Suppressor macrophage treated with lipopolysaccharide for 4 hours (primary cell): ENCODE results near the gene HCAR1.
"Not testable (repeated sequence)": the region's sequence is repeated elsewhere in the genome, so short reads cannot be mapped to it uniquely, and the experiment has no call there.

ENCODE experiments used
- DNase-seq: peaks from one replicate; pipeline ENCODE4 v3.0.0-alpha.2; 2020

The HCAR1 gene

DNA sequence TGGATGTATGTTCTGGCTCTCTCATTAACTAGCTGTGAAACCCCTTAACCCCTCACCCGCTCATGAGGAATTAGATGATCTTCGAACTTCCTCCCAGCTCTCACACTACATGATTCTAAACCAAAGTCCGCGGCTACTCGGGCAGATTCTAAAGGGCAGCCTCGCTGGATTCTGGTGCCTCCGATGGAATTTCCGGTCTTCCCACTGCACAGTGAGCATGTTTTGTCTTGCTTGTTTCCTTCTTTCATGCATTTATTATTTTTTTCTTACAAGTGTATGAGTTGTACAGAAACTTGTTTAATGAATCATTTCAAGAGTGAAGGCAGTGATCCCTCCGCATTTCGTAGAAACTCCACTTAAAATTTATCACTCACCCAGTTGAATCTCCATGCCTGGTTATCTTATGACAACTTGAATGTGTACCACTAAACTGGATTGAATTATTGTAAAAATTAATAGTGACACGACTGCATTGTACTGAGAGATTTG is 9.5 kb downstream of the HCAR1 start:
- no peak for DNase-seq

- peak; percentile 90 for DNase-seq
Observed at GRCh38 chr12:122716658-122717057, 14.0 kb downstream of the HCAR1 start, which contains the start of gene HCAR3. Gene HCAR3, minus strand, starts transcription at chr12:122716811. Its CDS starts 74 bp downstream, at chr12:122716737.

DNA sequence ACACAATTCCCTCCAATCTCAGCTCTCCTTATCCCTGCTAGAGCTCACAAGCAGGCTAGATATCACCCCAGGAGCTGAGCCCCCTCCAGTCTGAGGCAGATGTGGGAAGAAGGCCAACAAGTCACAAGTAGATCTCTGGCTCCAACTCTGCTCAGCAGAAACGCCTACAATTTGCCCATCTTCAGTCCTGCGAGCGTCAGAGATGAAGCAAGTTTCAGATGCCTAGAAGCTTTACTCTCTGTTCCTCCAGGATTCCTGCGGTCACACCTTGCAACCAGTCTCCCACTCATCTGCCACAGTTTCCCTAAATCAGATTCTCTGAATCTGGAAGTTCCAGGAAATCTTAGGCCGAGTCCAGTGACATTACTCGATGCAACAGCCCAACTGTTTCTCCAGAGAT is 15.4 kb downstream of the HCAR1 start:
- not testable (repeated sequence) for DNase-seq

DNA sequence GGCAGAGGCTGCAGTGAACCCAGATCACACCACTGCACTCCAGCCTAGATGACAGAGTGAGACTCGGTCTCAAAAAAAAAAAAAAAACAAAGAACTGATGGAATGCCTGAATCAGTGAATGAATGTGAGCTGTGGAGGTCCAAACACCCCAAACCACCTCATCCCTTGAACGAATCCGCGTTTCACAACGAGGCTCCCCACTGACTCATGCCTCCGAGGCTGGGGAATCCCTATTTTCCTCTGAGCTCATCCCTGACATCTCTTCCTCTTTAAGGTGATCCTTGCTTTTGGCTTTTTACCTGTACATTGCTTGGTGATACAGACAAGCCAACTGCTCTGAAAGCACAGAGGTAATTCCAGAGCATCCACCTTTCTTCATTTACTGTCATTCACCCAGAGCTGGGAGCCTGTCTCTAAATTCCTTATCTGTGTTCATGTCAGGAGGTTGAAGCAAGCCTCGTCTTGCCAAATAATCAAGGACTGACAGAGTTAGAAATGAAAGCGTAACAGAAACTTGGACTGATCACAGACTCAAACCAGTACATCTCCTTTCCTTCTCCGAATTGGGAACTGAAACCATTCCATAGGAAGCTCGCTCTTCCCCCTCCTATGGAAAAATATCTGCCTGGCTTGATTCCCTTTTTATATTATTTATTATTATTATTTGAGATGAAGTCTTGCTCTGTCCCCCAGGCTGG is 17.0 kb downstream of the HCAR1 start:
- not testable (repeated sequence) for DNase-seq

DNA sequence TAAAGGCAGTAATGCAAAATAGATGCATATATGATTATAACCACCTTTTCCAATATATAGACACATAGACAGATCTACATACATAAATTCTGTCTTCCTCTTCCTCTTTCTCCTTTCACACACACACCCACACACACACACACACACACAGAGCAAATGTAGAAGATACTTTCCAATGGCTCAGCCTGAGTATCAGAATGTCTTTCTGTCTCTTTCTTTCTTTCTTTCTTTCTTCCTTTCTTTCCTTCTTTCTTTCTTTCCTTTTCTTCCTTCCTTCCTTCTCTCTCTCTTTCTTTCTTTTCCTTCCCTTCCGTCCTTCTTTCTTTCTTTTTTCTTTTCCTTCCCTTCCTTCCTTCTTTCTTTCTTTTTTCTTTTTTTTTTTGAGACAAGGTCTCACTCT is 19.4 kb downstream of the HCAR1 start:
- peak; percentile 66 for DNase-seq

- not testable (repeated sequence) for DNase-seq
Observed at GRCh38 chr12:122710341-122710740, 20.3 kb downstream of the HCAR1 start.

GRCh38 chr12:122709287-122709686 is 21.4 kb downstream of the HCAR1 start:
- DNase-seq, result not testable (repeated sequence)

- not testable (repeated sequence) for DNase-seq
Observed at GRCh38 chr12:122703841-122704240, 26.8 kb downstream of the HCAR1 start.

- DNase-seq, result peak; percentile 87
Observed at GRCh38 chr12:122702890-122703611, 27.6 kb downstream of the HCAR1 start, which contains the start of gene HCAR2. Gene HCAR2, minus strand, starts transcription at chr12:122703357. Its CDS starts 74 bp downstream, at chr12:122703283.

- not testable (repeated sequence) for DNase-seq
Observed at GRCh38 chr12:122701481-122701880, 29.2 kb downstream of the HCAR1 start.

GRCh38 chr12:122700038-122700710 is 30.5 kb downstream of the HCAR1 start:
- not testable (repeated sequence) for DNase-seq

DNA sequence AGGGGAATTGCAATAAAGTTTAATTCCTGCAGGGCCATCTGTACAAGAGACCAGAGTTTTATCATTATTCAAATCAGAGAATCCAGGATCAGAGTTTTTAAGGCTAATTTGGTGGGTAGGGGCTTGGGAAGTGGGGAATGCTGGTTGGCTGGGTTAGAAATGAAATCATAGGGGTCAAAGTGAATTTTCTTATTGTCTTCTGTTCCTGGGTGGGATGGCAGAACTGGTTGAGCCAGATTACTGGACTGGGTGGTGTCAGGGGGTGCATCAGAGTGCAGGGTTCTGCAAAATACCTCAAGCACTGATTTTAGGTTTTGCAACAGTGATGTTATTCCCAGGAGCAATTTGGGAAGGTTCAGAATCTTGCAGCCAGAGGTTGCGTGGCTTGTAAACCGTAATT is 33.7 kb downstream of the HCAR1 start:
- DNase-seq, result not testable (repeated sequence)

DNA sequence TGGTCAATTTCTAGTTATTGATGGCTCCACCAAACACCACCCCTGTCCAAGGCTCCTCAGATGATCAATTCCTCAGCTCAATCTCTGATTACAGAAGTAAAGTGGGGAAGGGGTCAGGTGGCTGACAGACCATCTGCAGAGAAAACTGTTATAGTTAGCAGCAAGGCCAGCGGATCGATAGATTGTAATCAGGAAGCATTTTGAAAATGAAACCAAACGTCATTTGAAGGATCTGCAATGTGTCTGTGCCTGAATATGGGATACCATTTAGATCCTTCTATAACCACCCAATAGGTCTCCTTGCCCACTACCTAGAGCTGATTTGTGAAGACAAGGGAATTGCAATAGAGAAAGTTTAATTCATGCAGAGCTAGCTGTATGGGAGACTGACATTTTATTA is 39.1 kb downstream of the HCAR1 start:
- no peak for DNase-seq

GRCh38 chr12:122688291-122688690 is 42.4 kb downstream of the HCAR1 start:
- DNase-seq, result no peak

- DNase-seq, result no peak
Observed at GRCh38 chr12:122687086-122687485, 43.6 kb downstream of the HCAR1 start.

GRCh38 chr12:122686538-122686937 is 44.1 kb downstream of the HCAR1 start:
- no peak for DNase-seq

- DNase-seq, result no peak
Observed at GRCh38 chr12:122684297-122684813, 46.3 kb downstream of the HCAR1 start.

GRCh38 chr12:122681814-122682213 is 48.8 kb downstream of the HCAR1 start:
- DNase-seq, result peak; percentile 89

GRCh38 chr12:122680989-122681388 is 49.7 kb downstream of the HCAR1 start:
- peak; percentile 19 for DNase-seq

- DNase-seq, result not testable (repeated sequence)
Observed at GRCh38 chr12:122676781-122677180, 53.9 kb downstream of the HCAR1 start.
